IPS-18c (cell line): Measurements from ENCODE around the gene MRPL50.

Source experiments
- H3K4me3 ChIP-seq: 2 replicates; pipeline ENCODE4 v1.7.0; 2013; ENCODE audit warnings: low read depth, mild to moderate bottlenecking, low read length, moderate library complexity; ENCODE audit not compliant: insufficient read depth
- H3K9me3 ChIP-seq: one replicate; pipeline ENCODE4 v1.6.1; 2013; ENCODE audit warnings: mild to moderate bottlenecking, low read length, moderate library complexity; ENCODE audit not compliant: control insufficient read depth, insufficient read depth

The MRPL50 gene

GRCh38 chr9:101398068-101398929, at the start of gene MRPL50, which contains the start of gene ZNF189:
MRPL50 (minus strand) TSS chr9:101398618; CDS start chr9:101398592, 26 bp downstream.
ZNF189 (plus strand) TSS chr9:101398851; CDS start chr9:101399157, 306 bp downstream.
- peak within 1 kb of the TSS; percentile 77 for H3K4me3 ChIP-seq
- no peaks in the 10 kb centered on the region for H3K9me3 ChIP-seq

GRCh38 chr9:101446732-101447131, 48.3 kb upstream of the MRPL50 start:
- Histone ChIP-seq H3K9me3 (peaks cover 2% of the 10 kb centered on the region), H3K4me3 (no peak overlapping the region)

DNA sequence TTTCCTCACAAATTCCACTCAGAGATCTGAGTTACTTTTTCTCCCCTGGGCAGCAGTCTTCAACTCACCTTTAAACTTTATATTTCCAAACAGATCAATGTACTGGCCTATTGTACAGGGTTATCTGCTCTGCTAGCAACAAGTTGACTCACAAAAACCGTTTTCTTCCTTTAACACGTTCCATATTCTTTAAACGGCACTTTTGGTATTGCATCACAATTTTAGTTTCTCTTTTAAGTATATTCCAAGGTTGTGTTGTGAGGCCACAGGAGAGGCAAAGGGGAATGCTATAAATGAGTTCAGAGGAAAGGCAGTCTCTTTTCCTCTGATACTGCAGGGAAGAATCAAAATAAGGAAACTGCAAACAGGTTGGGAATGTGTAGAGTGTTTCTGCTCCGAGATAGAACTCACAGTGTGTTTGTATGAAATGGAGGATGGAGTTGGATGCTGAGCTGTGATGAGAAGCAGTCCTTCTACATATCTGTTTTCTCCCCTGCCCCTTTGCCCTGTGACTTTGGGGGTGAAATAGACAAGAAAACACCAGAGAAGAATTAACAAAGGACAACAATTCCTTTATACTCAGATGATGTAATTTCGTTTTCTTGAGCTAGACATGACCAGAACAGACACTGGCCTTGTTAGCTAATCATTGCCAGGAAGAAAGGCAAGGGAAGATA, 47.1 kb upstream of the MRPL50 start:
- H3K4me3 ChIP-seq = no peak overlapping the region

GRCh38 chr9:101443364-101443771, 45.0 kb upstream of the MRPL50 start:
- H3K4me3 ChIP-seq = no peak overlapping the region

More for the DNA sequence above, 47.1 kb upstream of the MRPL50 start:
- H3K9me3 ChIP-seq = no peaks in the 10 kb centered on the region

DNA sequence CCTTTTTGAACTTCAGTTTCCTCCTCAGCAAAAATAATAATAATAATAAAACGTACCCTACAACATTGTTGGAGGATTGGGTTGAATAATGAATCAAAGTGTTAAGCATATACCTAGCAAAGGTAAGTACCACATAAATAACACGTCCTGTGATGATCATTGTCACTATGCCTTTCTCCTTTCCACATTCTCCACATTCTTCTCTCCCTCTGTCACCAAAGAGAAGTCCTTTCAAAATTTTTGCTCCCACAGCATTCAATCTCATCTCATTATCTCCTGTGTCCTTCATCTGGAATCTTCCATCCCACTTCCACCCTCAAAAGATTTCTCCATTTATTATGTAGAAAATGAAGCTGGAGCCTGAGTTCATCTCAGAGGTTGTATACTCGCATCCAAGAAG, 44.3 kb upstream of the MRPL50 start:
- no peaks in the 10 kb centered on the region for H3K9me3 ChIP-seq

More at GRCh38 chr9:101443364-101443771, 45.0 kb upstream of the MRPL50 start:
- H3K9me3 ChIP-seq = no peaks in the 10 kb centered on the region

DNA sequence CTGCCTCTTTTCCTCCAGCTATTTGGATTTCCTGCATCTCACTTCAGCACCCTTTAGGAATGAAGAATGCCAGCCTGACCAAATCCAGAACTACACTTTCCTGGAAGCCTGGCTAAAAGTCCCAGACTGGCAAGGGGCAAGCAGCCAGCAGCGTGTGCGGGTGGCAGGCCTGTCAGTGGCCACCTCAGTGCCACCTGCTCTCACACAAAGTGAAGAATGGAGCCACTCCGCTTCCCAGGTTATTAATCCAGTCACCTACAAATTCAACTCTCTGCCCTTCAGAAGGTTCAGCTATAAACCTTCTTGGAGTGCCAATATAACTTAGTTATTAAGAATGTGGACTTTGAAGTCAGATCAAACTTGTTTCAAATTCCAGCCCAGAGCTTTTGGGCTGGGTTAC, 43.9 kb upstream of the MRPL50 start:
- Histone ChIP-seq H3K9me3 (no peaks in the 10 kb centered on the region), H3K4me3 (no peak overlapping the region)

More for the DNA sequence above, 44.3 kb upstream of the MRPL50 start:
- H3K4me3 ChIP-seq = no peak overlapping the region

GRCh38 chr9:101440714-101441230, 42.4 kb upstream of the MRPL50 start:
- Histone ChIP-seq H3K9me3 (no peaks in the 10 kb centered on the region), H3K4me3 (no peak overlapping the region)

GRCh38 chr9:101438523-101438922, 40.1 kb upstream of the MRPL50 start:
- no peak overlapping the region for H3K4me3 ChIP-seq

DNA sequence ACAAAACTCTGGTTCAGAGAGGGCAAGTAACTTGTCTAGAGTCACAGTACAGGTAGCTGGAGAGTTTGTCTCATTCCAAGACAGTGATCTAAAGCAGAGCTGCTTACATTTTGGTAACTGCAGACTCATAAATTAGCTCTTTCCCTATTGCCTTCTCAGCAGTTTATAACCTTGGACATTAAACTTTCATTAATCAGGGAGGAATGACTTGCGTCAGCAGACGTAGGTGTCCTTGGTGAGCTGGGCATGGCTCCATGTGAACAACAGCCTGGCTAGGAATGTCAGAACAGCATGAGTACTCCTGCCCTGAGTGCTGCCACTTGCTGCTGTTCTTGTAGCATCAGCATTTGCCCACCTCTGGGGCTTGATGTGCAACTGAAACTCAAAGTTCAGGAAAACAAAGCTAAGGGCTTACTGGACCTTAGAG, 39.4 kb upstream of the MRPL50 start:
- Histone ChIP-seq H3K4me3 (no peak overlapping the region), H3K9me3 (no peaks in the 10 kb centered on the region)

More at GRCh38 chr9:101438523-101438922, 40.1 kb upstream of the MRPL50 start:
- H3K9me3 ChIP-seq = no peaks in the 10 kb centered on the region

DNA sequence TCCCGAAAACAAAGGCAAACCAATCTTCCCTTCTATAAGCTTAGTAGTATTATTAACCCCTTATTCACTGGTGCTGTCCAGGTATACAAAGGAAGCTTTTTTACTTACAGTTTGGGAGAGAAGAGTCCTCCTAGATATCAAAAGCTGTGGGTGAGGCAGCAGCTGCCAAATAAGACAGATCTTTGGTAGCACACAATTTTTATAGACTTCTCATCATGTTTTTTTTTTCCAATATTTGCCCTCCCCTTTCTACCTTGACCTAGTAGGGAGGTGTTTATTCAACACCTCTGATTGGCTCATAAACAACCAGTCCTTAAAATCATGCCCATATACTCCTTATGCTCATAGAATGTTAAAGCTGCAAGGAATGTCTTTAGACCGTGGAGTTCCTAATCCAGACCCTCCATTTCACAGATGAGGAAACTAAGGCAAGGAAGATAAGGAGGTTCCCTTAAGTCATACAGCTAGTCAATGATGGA, 37.2 kb upstream of the MRPL50 start, which contains the start of gene ALDOB:
TSS of gene ALDOB (minus strand) at position 174 of the 479 bp plus-strand sequence. CDS start 4,887 bp downstream, outside the sequence.
- Histone ChIP-seq H3K9me3 (no peaks in the 10 kb centered on the region), H3K4me3 (no peak within 1 kb of the TSS)

GRCh38 chr9:101434998-101435397, 36.6 kb upstream of the MRPL50 start:
- Histone ChIP-seq H3K9me3 (no peaks in the 10 kb centered on the region), H3K4me3 (no peak overlapping the region)

GRCh38 chr9:101433229-101433628, 34.8 kb upstream of the MRPL50 start:
- Histone ChIP-seq H3K4me3 (no peak overlapping the region), H3K9me3 (no peaks in the 10 kb centered on the region)

- Histone ChIP-seq H3K4me3 (no peak overlapping the region), H3K9me3 (no peaks in the 10 kb centered on the region)
These were observed 34.3 kb upstream of the MRPL50 start for GRCh38 chr9:101432740-101433139.

DNA sequence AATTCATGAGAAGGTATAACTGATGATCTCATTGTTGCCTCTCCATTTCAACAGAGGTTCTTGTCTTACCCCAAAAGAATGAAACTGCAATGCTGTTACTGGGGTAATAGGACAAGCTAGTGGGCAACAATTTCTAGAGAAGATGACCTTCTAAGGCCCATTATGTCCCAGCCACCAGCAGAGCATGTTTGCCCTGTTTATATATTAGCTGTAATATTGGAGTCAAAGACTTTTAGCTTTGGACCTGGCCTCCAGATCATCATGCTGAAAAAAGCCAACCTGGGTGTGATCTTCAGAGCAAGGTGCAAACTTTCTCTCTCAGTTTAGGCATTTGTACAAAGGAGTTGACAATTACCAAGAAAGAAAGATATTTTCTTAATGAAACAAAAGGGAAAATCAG, 33.8 kb upstream of the MRPL50 start:
- no peak overlapping the region for H3K4me3 ChIP-seq
- no peaks in the 10 kb centered on the region for H3K9me3 ChIP-seq

- Histone ChIP-seq H3K9me3 (no peaks in the 10 kb centered on the region), H3K4me3 (no peak overlapping the region)
These were observed 31.3 kb upstream of the MRPL50 start for GRCh38 chr9:101429736-101430135.

GRCh38 chr9:101428909-101429308, 30.5 kb upstream of the MRPL50 start:
- Histone ChIP-seq H3K9me3 (no peaks in the 10 kb centered on the region), H3K4me3 (no peak overlapping the region)

DNA sequence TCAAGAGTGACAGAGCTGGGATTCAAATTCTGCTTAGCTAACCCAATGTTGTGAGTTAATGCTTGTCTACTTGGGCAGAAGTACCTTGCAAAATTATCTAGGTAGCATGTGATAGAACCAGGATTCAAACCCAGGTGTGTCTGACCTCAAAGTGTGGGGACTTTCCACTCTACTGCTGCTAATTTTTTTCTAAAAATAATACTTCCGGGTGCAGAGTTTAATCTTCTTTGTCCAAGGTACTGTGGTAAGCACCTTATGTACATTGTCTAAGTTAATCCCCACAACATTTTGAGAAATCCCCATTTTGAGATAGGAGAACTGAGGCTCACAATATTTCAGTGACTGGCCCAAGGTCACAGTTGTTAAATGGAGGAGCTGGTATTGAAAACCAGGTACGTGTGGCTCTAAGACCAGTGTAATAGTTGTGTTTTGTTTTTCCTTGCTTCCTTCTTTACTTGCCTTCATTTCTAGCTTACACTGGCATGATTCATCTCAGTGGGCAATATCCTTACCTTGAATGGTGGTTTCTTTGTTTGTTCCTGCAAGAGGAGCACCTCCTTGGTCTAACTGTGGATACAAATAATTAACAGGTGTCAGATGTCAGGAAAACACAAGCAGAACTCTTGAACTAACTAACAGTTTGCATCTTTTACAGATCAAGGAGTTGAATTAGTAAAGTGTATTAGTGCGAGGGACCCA, 29.7 kb upstream of the MRPL50 start:
- no peaks in the 10 kb centered on the region for H3K9me3 ChIP-seq
- no peak overlapping the region for H3K4me3 ChIP-seq
